AG09309 (cell line): ENCODE data around the gene GALNT10.

Source experiments
- DNase-seq: peaks from one replicate; pipeline ENCODE4 v3.0.0-alpha.2; 2010; ENCODE audit warnings: low read depth
- H3K4me3 ChIP-seq: 2 replicates; pipeline ENCODE4 v1.5.1; 2011; ENCODE audit warnings: mild to moderate bottlenecking, low read depth, low read length, moderate library complexity; ENCODE audit not compliant: control insufficient read depth
- CTCF ChIP-seq: IDR thresholded peaks from 2 replicates; pipeline ENCODE4 v1.5.1; 2011; ENCODE audit warnings: mild to moderate bottlenecking, low read depth, low read length, inconsistent platforms; ENCODE audit not compliant: insufficient read depth, control insufficient read depth; ENCODE audit errors: missing control alignments

The GALNT10 gene

GRCh38 chr5:154234551-154234950 is 44.0 kb downstream of the GALNT10 start:
- no peak for TF ChIP-seq CTCF
- DNase-seq, result no peak
- H3K4me3 ChIP-seq, result no peak overlapping the region

GRCh38 chr5:154236011-154236410 is 45.5 kb downstream of the GALNT10 start:
- H3K4me3 ChIP-seq, result no peak overlapping the region
- no peak for DNase-seq
- no peak for TF ChIP-seq CTCF

GRCh38 chr5:154236536-154237375 is 46.2 kb downstream of the GALNT10 start:
- H3K4me3 ChIP-seq, result no peak overlapping the region
- no peak for TF ChIP-seq CTCF
- no peak for DNase-seq

GRCh38 chr5:154237376-154237743 is 46.8 kb downstream of the GALNT10 start:
- no peak for DNase-seq
- H3K4me3 ChIP-seq, result no peak overlapping the region
- TF ChIP-seq CTCF, result no peak

GRCh38 chr5:154237946-154238345 is 47.4 kb downstream of the GALNT10 start:
- H3K4me3 ChIP-seq, result no peak overlapping the region
- DNase-seq, result no peak
- no peak for TF ChIP-seq CTCF

- H3K4me3 ChIP-seq, result no peak overlapping the region
- no peak for DNase-seq
- no peak for TF ChIP-seq CTCF
Observed at GRCh38 chr5:154238776-154239481, 48.4 kb downstream of the GALNT10 start.
